GM21786 (cell line): ENCODE data around the gene PTPRH.

Experiments used
- ATAC-seq: cut with Tn5 transposase; IDR thresholded peaks from one replicate; pipeline ENCODE4 v1.9.1; 2021; ENCODE audit not compliant: unreplicated experiment

Gene PTPRH, protein sequence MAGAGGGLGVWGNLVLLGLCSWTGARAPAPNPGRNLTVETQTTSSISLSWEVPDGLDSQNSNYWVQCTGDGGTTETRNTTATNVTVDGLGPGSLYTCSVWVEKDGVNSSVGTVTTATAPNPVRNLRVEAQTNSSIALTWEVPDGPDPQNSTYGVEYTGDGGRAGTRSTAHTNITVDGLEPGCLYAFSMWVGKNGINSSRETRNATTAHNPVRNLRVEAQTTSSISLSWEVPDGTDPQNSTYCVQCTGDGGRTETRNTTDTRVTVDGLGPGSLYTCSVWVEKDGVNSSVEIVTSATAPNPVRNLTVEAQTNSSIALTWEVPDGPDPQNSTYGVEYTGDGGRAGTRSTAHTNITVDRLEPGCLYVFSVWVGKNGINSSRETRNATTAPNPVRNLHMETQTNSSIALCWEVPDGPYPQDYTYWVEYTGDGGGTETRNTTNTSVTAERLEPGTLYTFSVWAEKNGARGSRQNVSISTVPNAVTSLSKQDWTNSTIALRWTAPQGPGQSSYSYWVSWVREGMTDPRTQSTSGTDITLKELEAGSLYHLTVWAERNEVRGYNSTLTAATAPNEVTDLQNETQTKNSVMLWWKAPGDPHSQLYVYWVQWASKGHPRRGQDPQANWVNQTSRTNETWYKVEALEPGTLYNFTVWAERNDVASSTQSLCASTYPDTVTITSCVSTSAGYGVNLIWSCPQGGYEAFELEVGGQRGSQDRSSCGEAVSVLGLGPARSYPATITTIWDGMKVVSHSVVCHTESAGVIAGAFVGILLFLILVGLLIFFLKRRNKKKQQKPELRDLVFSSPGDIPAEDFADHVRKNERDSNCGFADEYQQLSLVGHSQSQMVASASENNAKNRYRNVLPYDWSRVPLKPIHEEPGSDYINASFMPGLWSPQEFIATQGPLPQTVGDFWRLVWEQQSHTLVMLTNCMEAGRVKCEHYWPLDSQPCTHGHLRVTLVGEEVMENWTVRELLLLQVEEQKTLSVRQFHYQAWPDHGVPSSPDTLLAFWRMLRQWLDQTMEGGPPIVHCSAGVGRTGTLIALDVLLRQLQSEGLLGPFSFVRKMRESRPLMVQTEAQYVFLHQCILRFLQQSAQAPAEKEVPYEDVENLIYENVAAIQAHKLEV

GRCh38 chr19:55208880-55209692 is at the start of gene PTPRH:
PTPRH (minus strand) TSS chr19:55209501; CDS start chr19:55209433, 68 bp downstream.
- no peak for ATAC-seq

- ATAC-seq: no peak
Measured at GRCh38 chr19:55258476-55258827, 49.2 kb upstream of the PTPRH start.

- ATAC-seq: no peak
Measured at GRCh38 chr19:55257461-55258420, 48.4 kb upstream of the PTPRH start.

DNA sequence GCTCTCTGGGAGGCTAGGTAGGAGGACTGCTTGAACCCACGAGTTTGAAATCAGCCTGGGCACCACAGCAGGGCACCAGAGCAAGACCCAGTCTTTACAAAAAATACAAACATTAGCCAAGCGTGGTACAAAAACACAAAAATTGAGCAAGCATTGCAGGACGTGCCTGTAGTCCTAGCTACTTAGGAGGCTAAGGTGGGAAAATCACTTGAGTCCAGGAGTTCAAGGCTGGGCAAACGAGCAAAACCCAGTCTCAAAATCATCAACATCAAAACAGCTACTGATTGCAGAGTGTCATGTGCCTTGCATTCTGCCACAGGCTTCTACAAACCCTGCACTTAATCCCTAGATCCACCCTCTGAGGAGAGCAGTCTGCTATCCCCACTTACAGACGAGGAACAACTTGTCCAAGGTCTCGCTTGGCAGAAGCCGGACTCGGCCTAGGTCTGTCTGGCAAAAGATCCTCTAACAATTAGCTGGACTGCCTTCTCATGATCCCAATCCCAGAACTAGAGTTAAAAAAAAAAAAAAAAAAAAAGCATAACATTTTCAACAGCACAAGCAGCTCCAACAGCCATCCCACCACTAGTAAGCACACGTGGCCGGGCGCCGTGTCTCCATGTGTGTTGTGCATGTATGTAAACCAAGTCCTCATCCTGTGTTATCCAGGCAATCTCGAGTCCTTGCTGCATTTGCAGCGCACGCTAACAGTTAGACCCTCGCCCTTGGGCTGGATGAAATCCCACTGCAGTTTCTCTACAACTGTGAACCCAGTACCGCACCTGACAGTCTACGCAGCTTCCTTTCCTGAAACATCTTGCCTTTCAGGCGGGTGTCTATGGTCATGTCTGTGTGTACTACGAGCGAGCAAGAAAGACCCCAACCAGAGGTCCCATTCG is 47.5 kb upstream of the PTPRH start:
- ATAC-seq: no peak

DNA sequence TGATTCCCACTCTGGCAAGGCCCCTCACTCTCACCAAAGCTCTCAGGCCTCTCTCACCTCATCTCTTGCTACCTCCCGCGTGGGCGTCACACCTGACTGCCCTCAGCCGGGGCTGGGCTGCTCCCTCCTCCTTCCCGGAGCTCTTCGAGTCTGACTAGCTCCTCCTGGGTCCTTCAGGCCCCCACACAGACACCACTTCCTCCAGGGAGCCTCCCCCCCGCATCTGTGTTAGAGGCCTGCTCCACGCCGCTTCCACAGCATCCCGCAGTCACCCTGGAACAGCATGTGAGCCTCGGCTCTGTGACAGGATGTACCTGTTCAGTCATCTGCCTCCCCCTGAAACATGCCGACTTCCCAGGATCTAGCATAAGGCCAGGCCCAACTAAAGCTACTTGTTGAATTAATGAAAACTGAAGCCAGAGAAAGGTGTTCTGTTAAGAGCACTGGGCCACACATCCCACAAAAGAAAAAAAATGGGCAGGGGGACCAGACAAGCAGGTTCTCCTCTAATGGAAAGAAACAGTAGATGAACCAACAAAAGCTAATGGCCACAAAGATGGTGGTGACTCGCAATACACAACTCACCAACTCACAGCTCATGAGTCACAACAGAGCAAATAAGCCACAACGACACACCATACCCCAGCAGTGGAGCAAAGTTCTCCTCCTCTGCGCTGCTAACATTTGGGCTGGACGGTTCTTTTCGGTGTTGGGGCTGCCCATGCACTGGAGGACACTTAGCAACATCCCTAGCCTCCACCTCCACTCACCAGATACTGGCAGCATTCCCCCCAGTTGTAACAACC is 46.5 kb upstream of the PTPRH start:
- ATAC-seq: no peak

GRCh38 chr19:55254625-55254977 is 45.3 kb upstream of the PTPRH start:
- no peak for ATAC-seq

GRCh38 chr19:55253842-55254624 is 44.7 kb upstream of the PTPRH start:
- peak; percentile 41 for ATAC-seq

DNA sequence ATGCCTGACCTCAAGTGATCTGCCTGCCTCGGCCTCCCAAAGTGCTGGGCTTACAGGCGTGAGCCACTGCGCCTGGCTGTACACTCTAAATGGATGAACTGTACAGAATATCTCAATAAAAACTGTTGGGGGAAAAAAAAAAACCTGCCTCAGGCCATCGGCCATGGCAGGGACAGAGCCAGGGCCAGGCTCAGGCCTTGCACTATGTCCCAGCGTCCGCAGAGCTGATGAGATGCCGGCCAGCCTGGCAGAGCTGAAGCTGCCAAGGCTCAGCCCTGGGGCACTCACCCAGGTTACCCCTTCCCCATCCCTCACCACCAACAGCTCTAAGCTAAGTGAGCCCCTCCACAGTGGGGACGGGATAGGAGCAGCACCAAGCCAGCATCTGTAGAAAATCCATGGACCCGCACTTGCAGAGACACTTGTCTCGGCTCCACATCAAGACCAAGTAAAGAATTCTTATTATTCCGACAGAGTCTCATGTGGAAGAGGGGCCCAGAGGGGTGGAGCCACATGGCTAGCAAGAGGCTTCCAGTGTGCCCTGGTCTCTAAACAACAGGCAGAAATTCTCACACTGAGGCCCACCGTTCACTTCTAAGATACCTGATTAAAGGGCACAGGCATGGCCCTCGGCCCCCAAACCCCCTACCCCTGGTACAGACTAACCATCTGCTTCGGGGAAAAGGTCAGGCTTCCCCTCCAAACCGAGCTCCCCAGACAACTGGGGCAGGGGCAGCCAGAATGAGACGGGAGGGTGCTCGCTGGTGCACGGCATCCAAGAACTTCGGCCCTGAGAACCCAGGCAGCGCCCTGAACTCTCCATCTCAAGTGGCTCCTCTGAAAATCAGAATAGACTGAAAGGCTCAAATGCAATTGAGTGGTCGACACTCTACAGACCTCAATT is 43.7 kb upstream of the PTPRH start:
- no peak for ATAC-seq

DNA sequence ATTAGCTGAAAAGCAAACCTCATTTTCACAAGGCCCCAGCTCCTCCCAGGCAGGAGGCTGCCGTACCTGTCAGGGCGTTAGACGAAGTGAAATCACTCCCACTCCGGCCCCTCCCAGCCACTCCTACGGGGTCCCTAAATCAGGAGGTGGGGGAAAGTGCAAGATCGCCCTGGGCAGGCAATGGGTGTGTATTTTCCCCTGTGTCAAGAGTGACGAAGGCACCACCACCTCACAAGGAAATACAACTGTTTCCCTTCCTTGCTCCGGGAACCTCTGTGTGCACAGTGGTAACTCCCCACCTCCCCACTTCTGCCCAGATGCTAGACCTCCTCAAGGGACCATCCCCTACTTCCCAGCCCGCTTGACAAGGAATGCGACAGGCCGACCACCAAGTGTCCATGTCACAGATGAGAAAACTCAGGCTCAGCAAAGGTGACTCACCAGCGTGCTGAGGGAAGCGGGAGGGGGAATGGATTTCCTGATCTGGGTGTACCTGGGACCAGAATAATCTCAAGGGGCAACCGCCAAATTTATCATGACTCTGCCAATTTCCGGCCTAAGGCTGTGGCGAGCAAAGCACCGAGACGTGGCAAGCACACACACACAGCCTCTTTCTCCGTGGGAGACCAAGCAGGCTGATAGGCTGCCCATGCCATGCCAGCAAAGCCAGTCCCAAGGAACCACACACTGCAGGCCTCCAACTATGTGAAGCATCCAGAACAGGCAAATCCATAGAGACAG is 42.2 kb upstream of the PTPRH start:
- ATAC-seq: no peak

- ATAC-seq: no peak
Measured at GRCh38 chr19:55250262-55251036, 41.1 kb upstream of the PTPRH start.

DNA sequence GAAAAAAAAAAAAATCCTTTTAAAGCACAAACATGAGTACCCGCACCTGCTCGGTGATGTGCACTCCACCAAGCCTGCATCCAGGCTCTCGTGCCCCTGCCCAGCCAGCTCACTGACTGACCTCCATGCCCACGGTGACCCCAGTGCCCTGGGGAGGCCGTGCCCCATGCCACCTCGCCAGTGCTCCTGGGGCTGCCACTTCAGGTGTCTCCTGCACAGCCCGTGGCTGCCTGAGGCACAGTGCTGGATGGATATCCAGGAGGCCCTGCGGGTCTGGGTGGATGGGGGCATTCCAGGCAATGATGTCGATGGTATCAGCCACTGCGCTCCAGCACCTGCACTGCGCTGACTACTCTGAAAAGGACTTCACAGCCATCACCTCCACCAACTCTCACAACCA is 40.5 kb upstream of the PTPRH start:
- no peak for ATAC-seq

- no peak for ATAC-seq
Measured at GRCh38 chr19:55248704-55249103, 39.4 kb upstream of the PTPRH start.

DNA sequence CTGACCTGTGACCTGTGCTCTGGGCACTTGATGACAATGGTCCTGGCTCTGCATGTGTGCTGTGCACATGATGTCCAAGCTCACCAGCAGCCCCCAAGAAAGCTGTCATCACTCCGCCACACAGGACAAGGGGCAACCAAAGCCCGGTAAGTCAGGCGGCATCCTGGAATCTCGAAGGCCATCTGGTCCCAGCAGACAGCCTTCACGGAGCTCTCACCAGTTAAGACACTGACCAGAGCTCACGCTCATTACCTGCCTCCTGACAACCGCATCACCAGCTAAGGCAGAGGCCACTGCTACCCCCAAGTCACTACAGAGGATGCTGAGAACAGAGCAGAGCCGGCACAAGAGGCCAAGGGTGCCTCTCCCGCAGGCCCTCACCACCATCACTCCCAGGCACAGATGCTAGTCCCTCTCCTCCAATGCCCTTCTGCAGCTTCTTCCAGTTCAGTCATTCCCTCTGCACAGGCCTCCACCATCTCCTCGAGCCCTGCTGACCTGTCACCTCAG is 38.9 kb upstream of the PTPRH start:
- ATAC-seq: no peak

GRCh38 chr19:55247621-55248099 is 38.4 kb upstream of the PTPRH start:
- no peak for ATAC-seq
